Stimulated activated CD8-positive, alpha-beta memory T cell treated with anti-CD3 and anti-CD28 coated beads, Interleukin-15, amount 100 ng/mL, for 4 hours (primary cell): Measurements from ENCODE around the gene RTKN2.
"Not testable (repeated sequence)": the region's sequence is repeated elsewhere in the genome, so short reads cannot be mapped to it uniquely, and the experiment has no call there.

Experiments
- DNase-seq, 2 donors: peaks; one replicate each; pipeline ENCODE4 v3.0.0-alpha.2; 2020; ENCODE audit warnings: low read depth in 2 of 2

The RTKN2 gene

GRCh38 chr10:62268399-62269114 is at the start of gene RTKN2:
RTKN2 (minus strand) TSS chr10:62268844; CDS start chr10:62268610, 234 bp downstream.
- peak; percentile 35 to 38 for DNase-seq

- no peak for DNase-seq
These were observed 48.6 kb upstream of the RTKN2 start for GRCh38 chr10:62317257-62317656.

- DNase-seq = no peak
These were observed 40.6 kb upstream of the RTKN2 start for GRCh38 chr10:62309254-62309653.

- DNase-seq = no peak
These were observed 39.5 kb upstream of the RTKN2 start for GRCh38 chr10:62308101-62308500.

- DNase-seq = no peak
These were observed 39.0 kb upstream of the RTKN2 start for GRCh38 chr10:62307635-62308034.

GRCh38 chr10:62306663-62307062 is 38.0 kb upstream of the RTKN2 start:
- no peak for DNase-seq

GRCh38 chr10:62305813-62306212 is 37.2 kb upstream of the RTKN2 start:
- DNase-seq = no peak

GRCh38 chr10:62303922-62304321 is 35.3 kb upstream of the RTKN2 start:
- DNase-seq = no peak

- DNase-seq = no peak
These were observed 34.1 kb upstream of the RTKN2 start for GRCh38 chr10:62302760-62303159.

- DNase-seq = no peak
These were observed 29.2 kb upstream of the RTKN2 start for GRCh38 chr10:62297857-62298256.

GRCh38 chr10:62284221-62284620 is 15.6 kb upstream of the RTKN2 start:
- no peak for DNase-seq

GRCh38 chr10:62281348-62281747 is 12.7 kb upstream of the RTKN2 start:
- DNase-seq = not testable (repeated sequence)

- DNase-seq = not testable (repeated sequence)
These were observed 11.7 kb upstream of the RTKN2 start for GRCh38 chr10:62280392-62280791.

GRCh38 chr10:62278441-62278910 is 9.8 kb upstream of the RTKN2 start:
- no peak for DNase-seq

GRCh38 chr10:62277971-62278370 is 9.3 kb upstream of the RTKN2 start:
- DNase-seq = no peak

GRCh38 chr10:62270020-62270419 is 1.4 kb upstream of the RTKN2 start:
- DNase-seq = no peak

- DNase-seq = no peak
These were observed 631 bp downstream of the RTKN2 start for GRCh38 chr10:62268027-62268398.

GRCh38 chr10:62266611-62267010 is 2.0 kb downstream of the RTKN2 start:
- no peak for DNase-seq

- DNase-seq = no peak
These were observed 2.5 kb downstream of the RTKN2 start for GRCh38 chr10:62266147-62266546.

- no peak for DNase-seq
These were observed 3.8 kb downstream of the RTKN2 start for GRCh38 chr10:62264702-62265436.

GRCh38 chr10:62264126-62264525 is 4.5 kb downstream of the RTKN2 start:
- no peak for DNase-seq

- DNase-seq = no peak
These were observed 7.0 kb downstream of the RTKN2 start for GRCh38 chr10:62261666-62262065.

GRCh38 chr10:62259998-62260397 is 8.6 kb downstream of the RTKN2 start:
- no peak for DNase-seq
